Measurements from ENCODE around the gene CEBPA. TPM values are rescaled to one million over a fixed set of nuclear protein-coding genes. Genes with fewer than 3 reads are reported as not detected.

CEBPA gene
- total RNA-seq, 1 donor from 2014 or later = 0.45 TPM

- Mint-ChIP-seq H3K9me3 (ENCODE audit: unreplicated experiment) (no peaks in the 10 kb centered on the region), H3K4me3 (ENCODE audit: unreplicated experiment) (no peak overlapping the region), H3K27ac (ENCODE audit: unreplicated experiment) (no peak overlapping the region), H3K27me3 (ENCODE audit: low read depth, unreplicated experiment) (peaks cover 43% of the 10 kb centered on the region), H3K4me1 (ENCODE audit: low read depth, unreplicated experiment) (no peaks in the 10 kb centered on the region), H3K36me3 (ENCODE audit: low read depth, unreplicated experiment) (no peaks in the 10 kb centered on the region)
- no peak overlapping the region for H3K4me3 ChIP-seq (ENCODE audit: insufficient read depth, low read depth, low read length)
- FAIRE-seq = no peak
- H2AFZ ChIP-seq (ENCODE audit: low read depth, low read length) = no peak overlapping the region
- H3K9me3 ChIP-seq (ENCODE audit: insufficient read depth, low read depth, low read length) = no peaks in the 10 kb centered on the region
- TF ChIP-seq CTCF (IDR thresholded peaks at IDR 0.05; ENCODE audit: insufficient read depth, low read depth, low read length) (no peak), EZH2 (IDR thresholded peaks at IDR 0.05; ENCODE audit: insufficient read depth, low read length) (no peak)
- no peak overlapping the region for H3K27ac ChIP-seq (ENCODE audit: low read depth, low read length)
- no peaks in the 10 kb centered on the region for H3K79me2 ChIP-seq (ENCODE audit: insufficient read depth, low read length)
- H3K4me1 ChIP-seq (ENCODE audit: insufficient read depth, low read length) = no peaks in the 10 kb centered on the region
- H3K36me3 ChIP-seq (ENCODE audit: insufficient read depth, low read length) = no peaks in the 10 kb centered on the region
- H3K27me3 ChIP-seq (ENCODE audit: insufficient read depth, low read length) = peaks cover 16% of the 10 kb centered on the region
- no peaks in the 10 kb centered on the region for H4K20me1 ChIP-seq (ENCODE audit: insufficient read depth, low read length)
- no peak for DNase-seq (ENCODE audit: low read depth)
- H3K4me2 ChIP-seq (ENCODE audit: low read length) = no peak overlapping the region
- H3K9ac ChIP-seq (ENCODE audit: low read length) = no peak overlapping the region
Measured at GRCh38 chr19:33347300-33347699, 45.0 kb upstream of the CEBPA start.

DNA sequence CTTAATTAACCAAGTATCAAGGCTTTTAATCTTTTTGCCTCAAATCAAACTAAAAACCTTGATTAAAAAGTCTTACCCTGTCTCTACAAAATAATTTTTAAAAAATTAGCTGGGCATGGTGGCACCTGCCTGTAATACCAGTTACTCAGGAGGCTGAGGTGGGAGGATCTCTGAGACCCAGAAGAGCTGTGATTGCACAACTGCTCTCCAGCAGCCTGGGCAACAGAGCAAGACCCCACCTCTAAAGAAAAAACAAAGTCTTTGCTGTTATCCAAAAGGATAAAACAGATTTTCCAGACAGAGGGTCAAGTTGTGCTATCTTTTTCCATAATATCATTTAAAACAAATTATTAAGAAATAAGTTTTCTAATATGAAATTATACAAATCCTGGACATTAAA is 44.3 kb upstream of the CEBPA start:
- Histone ChIP-seq H3K4me1 (ENCODE audit: insufficient read depth, low read length) (no peaks in the 10 kb centered on the region), H3K79me2 (ENCODE audit: insufficient read depth, low read length) (no peaks in the 10 kb centered on the region), H3K4me3 (ENCODE audit: insufficient read depth, low read depth, low read length) (no peak overlapping the region), H3K9me3 (ENCODE audit: insufficient read depth, low read depth, low read length) (no peaks in the 10 kb centered on the region), H3K4me2 (ENCODE audit: low read length) (no peak overlapping the region), H4K20me1 (ENCODE audit: insufficient read depth, low read length) (no peaks in the 10 kb centered on the region), H3K36me3 (ENCODE audit: insufficient read depth, low read length) (no peaks in the 10 kb centered on the region), H3K27ac (ENCODE audit: low read depth, low read length) (no peak overlapping the region), H3K27me3 (ENCODE audit: insufficient read depth, low read length) (peaks cover 16% of the 10 kb centered on the region), H3K9ac (ENCODE audit: low read length) (no peak overlapping the region), H2AFZ (ENCODE audit: low read depth, low read length) (no peak overlapping the region)
- Mint-ChIP-seq H3K36me3 (ENCODE audit: low read depth, unreplicated experiment) (no peaks in the 10 kb centered on the region), H3K27me3 (ENCODE audit: low read depth, unreplicated experiment) (peaks cover 44% of the 10 kb centered on the region), H3K4me3 (ENCODE audit: unreplicated experiment) (no peak overlapping the region), H3K9me3 (ENCODE audit: unreplicated experiment) (no peaks in the 10 kb centered on the region), H3K4me1 (ENCODE audit: low read depth, unreplicated experiment) (no peaks in the 10 kb centered on the region), H3K27ac (ENCODE audit: unreplicated experiment) (no peak overlapping the region)
- no peak for FAIRE-seq
- DNase-seq (ENCODE audit: low read depth) = no peak
- TF ChIP-seq EZH2 (IDR thresholded peaks at IDR 0.05; ENCODE audit: insufficient read depth, low read length) = no peak
- no peak for TF ChIP-seq CTCF (IDR thresholded peaks at IDR 0.05; ENCODE audit: insufficient read depth, low read depth, low read length)

- Histone ChIP-seq H3K27me3 (ENCODE audit: insufficient read depth, low read length) (peaks cover 15% of the 10 kb centered on the region), H3K79me2 (ENCODE audit: insufficient read depth, low read length) (no peaks in the 10 kb centered on the region), H3K4me1 (ENCODE audit: insufficient read depth, low read length) (no peaks in the 10 kb centered on the region), H3K4me3 (ENCODE audit: insufficient read depth, low read depth, low read length) (no peak overlapping the region), H3K9ac (ENCODE audit: low read length) (no peak overlapping the region), H3K4me2 (ENCODE audit: low read length) (no peak overlapping the region), H3K9me3 (ENCODE audit: insufficient read depth, low read depth, low read length) (no peaks in the 10 kb centered on the region), H4K20me1 (ENCODE audit: insufficient read depth, low read length) (no peaks in the 10 kb centered on the region), H2AFZ (ENCODE audit: low read depth, low read length) (no peak overlapping the region), H3K36me3 (ENCODE audit: insufficient read depth, low read length) (no peaks in the 10 kb centered on the region), H3K27ac (ENCODE audit: low read depth, low read length) (no peak overlapping the region)
- FAIRE-seq (no peak), DNase-seq (ENCODE audit: low read depth) (no peak)
- Mint-ChIP-seq H3K27me3 (ENCODE audit: low read depth, unreplicated experiment) (peaks cover 57% of the 10 kb centered on the region), H3K27ac (ENCODE audit: unreplicated experiment) (no peak overlapping the region), H3K36me3 (ENCODE audit: low read depth, unreplicated experiment) (no peaks in the 10 kb centered on the region), H3K4me3 (ENCODE audit: unreplicated experiment) (no peak overlapping the region), H3K9me3 (ENCODE audit: unreplicated experiment) (no peaks in the 10 kb centered on the region), H3K4me1 (ENCODE audit: low read depth, unreplicated experiment) (no peaks in the 10 kb centered on the region)
- TF ChIP-seq EZH2 (IDR thresholded peaks at IDR 0.05; ENCODE audit: insufficient read depth, low read length) (no peak), CTCF (IDR thresholded peaks at IDR 0.05; ENCODE audit: insufficient read depth, low read depth, low read length) (no peak)
Measured at GRCh38 chr19:33345163-33345562, 42.8 kb upstream of the CEBPA start.

Data from astrocyte (in vitro differentiated cells and primary cell).